H1 (cell line): ENCODE results near the gene EBF3. TPM values are rescaled to one million over a fixed set of nuclear protein-coding genes. Genes with fewer than 3 reads are reported as not detected.

Experiments used
- CTCF ChIA-PET: fragments of 300-600 bp; sonication (Branson Sonifier 250); formaldehyde crosslinking; loops from one replicate; lab custom pipeline; 2021; ENCODE audit not compliant: partially characterized antibody; lab: Charles Lee
- POLR2A ChIA-PET: fragments of 300-600 bp; sonication (Branson Sonifier 250); formaldehyde crosslinking; loops from one replicate; lab custom pipeline; 2021; ENCODE audit warnings: inconsistent platforms; ENCODE audit not compliant: partially characterized antibody; lab: Charles Lee
- DNase-seq, 2 experiments: peaks; one replicate each; pipeline versions ENCODE4 v3.0.0 to v3.0.0-alpha.2; 2010 to 2022; ENCODE audit warnings: low spot score in 2 of 2, low read depth in 1 of 2, mixed read lengths in 1 of 2
- FAIRE-seq: peaks from 2 replicates; lab custom pipeline; 2011; peaks lifted over from hg19 to GRCh38; lab: Jason Lieb, UNC
- H2AFZ ChIP-seq: 2 replicates; pipeline ENCODE4 v1.8.1; 2012; ENCODE audit warnings: low read length, inconsistent platforms
- H2AK5ac ChIP-seq: 2 replicates; pipeline ENCODE4 v1.6.1; 2013; ENCODE audit warnings: low read depth, low read length
- H2BK120ac ChIP-seq: replicated peaks from 2 replicates; pipeline ENCODE3; 2013; ENCODE audit warnings: low read depth, low read length, inconsistent platforms
- H2BK12ac ChIP-seq: 2 replicates; pipeline ENCODE4 v1.6.1; 2013; ENCODE audit warnings: low read depth, low read length
- H2BK15ac ChIP-seq: 2 replicates; pipeline ENCODE4 v1.6.1; 2013; ENCODE audit warnings: low read length
- H2BK20ac ChIP-seq: 2 replicates; pipeline ENCODE4 v1.6.1; 2013; ENCODE audit warnings: low read length
- H2BK5ac ChIP-seq: 2 replicates; pipeline ENCODE4 v1.6.1; 2013; ENCODE audit warnings: low read depth, low read length
- H3K14ac ChIP-seq: 2 replicates; pipeline ENCODE4 v1.6.1; 2013; ENCODE audit warnings: inconsistent platforms; ENCODE audit not compliant: insufficient read length
- H3K18ac ChIP-seq: 2 replicates; pipeline ENCODE4 v1.6.1; 2013; ENCODE audit warnings: low read length; ENCODE audit errors: extremely low read depth
- H3K23ac ChIP-seq: 2 replicates; pipeline ENCODE4 v1.6.1; 2013; ENCODE audit warnings: inconsistent platforms; ENCODE audit not compliant: insufficient read length
- H3K23me2 ChIP-seq: 2 replicates; pipeline ENCODE4 v1.6.1; 2013; ENCODE audit warnings: low read depth, low read length
- H3K27ac ChIP-seq: 2 replicates; pipeline ENCODE4 v1.6.1; 2011; ENCODE audit warnings: low read depth, low read length, inconsistent platforms
- H3K27me3 ChIP-seq, 4 experiments: replicated peaks in 1 of 4; 1 replicate in 1 of 4; 2 replicates in 3 of 4; pipeline versions ENCODE4 v1.6.1 to v1.8.1; 2011 to 2013; ENCODE audit warnings: low read length in 3 of 4, mild to moderate bottlenecking in 3 of 4, inconsistent platforms in 2 of 4, mixed read lengths in 2 of 4, moderate library complexity in 1 of 4; ENCODE audit not compliant: control insufficient read depth in 3 of 4, insufficient read depth in 3 of 4; ENCODE audit errors: extremely low read depth in 1 of 4
- H3K36me3 ChIP-seq, 4 experiments: 2 replicates each; pipeline versions ENCODE4 v1.6.1 to v1.8.1; 2011 to 2013; ENCODE audit warnings: mild to moderate bottlenecking in 4 of 4, low read length in 3 of 4, moderate library complexity in 2 of 4, control low read depth in 1 of 4, inconsistent platforms in 1 of 4; ENCODE audit not compliant: insufficient read depth in 4 of 4, control insufficient read depth in 2 of 4
- H3K4ac ChIP-seq: replicated peaks from 2 replicates; pipeline ENCODE3; 2013; ENCODE audit warnings: low read length, low read depth, mixed read lengths, inconsistent platforms; ENCODE audit not compliant: insufficient read length
- H3K4me1 ChIP-seq, 4 experiments: replicated peaks in 1 of 4; 1 replicate in 1 of 4; 2 replicates in 3 of 4; pipeline versions ENCODE4 v1.6.1 to v1.8.1; 2011 to 2013; ENCODE audit warnings: low read length in 3 of 4, inconsistent platforms in 2 of 4, mixed read lengths in 1 of 4; ENCODE audit not compliant: insufficient read depth in 4 of 4, control insufficient read depth in 3 of 4
- H3K4me2 ChIP-seq, 2 experiments: 2 replicates each; pipeline versions ENCODE4 v1.6.1 to v1.8.1; 2011 to 2013; ENCODE audit warnings: low read depth in 2 of 2, low read length in 2 of 2, control low read depth in 1 of 2, inconsistent platforms in 1 of 2, mild to moderate bottlenecking in 1 of 2; ENCODE audit not compliant: insufficient read depth in 1 of 2
- H3K4me3 ChIP-seq, 4 experiments: fragments of 200-600, 300-600 bp in 1 of 4; sonication (generic), shearing (Covaris generic), sonication (Bioruptor Twin) in 1 of 4; 2 replicates each; pipeline versions ENCODE4 v1.5.1 to v1.8.1; 2011 to 2016; ENCODE audit warnings: low read length in 4 of 4, low read depth in 3 of 4, control low read depth in 2 of 4, inconsistent platforms in 2 of 4, mild to moderate bottlenecking in 2 of 4, mixed read lengths in 1 of 4, moderate library complexity in 1 of 4; ENCODE audit not compliant: insufficient read depth in 2 of 4; ENCODE audit errors: extremely low read depth in 1 of 4
- H3K56ac ChIP-seq: replicated peaks from 2 replicates; pipeline ENCODE3; 2013; ENCODE audit warnings: low read depth, mild to moderate bottlenecking, mixed read lengths, low read length, inconsistent platforms; ENCODE audit not compliant: insufficient read length
- H3K79me1 ChIP-seq: 2 replicates; pipeline ENCODE4 v1.6.1; 2013; ENCODE audit warnings: low read depth, low read length, control low read depth
- H3K79me2 ChIP-seq, 2 experiments: 2 replicates each; pipeline versions ENCODE4 v1.6.1 to v1.8.1; 2012 to 2013; ENCODE audit warnings: low read length in 2 of 2, mild to moderate bottlenecking in 2 of 2, inconsistent platforms in 1 of 2; ENCODE audit not compliant: insufficient read depth in 2 of 2, control insufficient read depth in 1 of 2
- H3K9ac ChIP-seq, 4 experiments: replicated peaks in 1 of 4; 1 replicate in 1 of 4; 2 replicates in 3 of 4; pipeline versions ENCODE4 v1.6.1 to v1.8.1; 2011 to 2013; ENCODE audit warnings: low read depth in 3 of 4, low read length in 3 of 4, control low read depth in 2 of 4, mild to moderate bottlenecking in 2 of 4, moderate library complexity in 2 of 4, inconsistent platforms in 1 of 4; ENCODE audit errors: extremely low read depth in 1 of 4
- H3K9me3 ChIP-seq, 2 experiments: 2 replicates each; pipeline versions ENCODE4 v1.6.1 to v1.8.1; 2012 to 2013; ENCODE audit warnings: mild to moderate bottlenecking in 2 of 2, moderate library complexity in 2 of 2, control low read depth in 1 of 2, inconsistent platforms in 1 of 2, low read depth in 1 of 2, low read length in 1 of 2, mixed read lengths in 1 of 2; ENCODE audit not compliant: insufficient read depth in 2 of 2
- H4K20me1 ChIP-seq, 2 experiments: replicated peaks in 1 of 2; 2 replicates each; pipeline versions ENCODE3 to v1.8.1; 2011 to 2013; ENCODE audit warnings: inconsistent platforms in 2 of 2, low read length in 2 of 2, mild to moderate bottlenecking in 1 of 2; ENCODE audit not compliant: insufficient read depth in 2 of 2, control insufficient read depth in 1 of 2
- H4K5ac ChIP-seq: 2 replicates; pipeline ENCODE4 v1.6.1; 2013; ENCODE audit warnings: low read length, low read depth, mixed read lengths, inconsistent platforms; ENCODE audit not compliant: insufficient read length
- H4K8ac ChIP-seq: 2 replicates; pipeline ENCODE4 v1.8.0; 2013; ENCODE audit warnings: mild to moderate bottlenecking, moderate library complexity, low read length, inconsistent platforms; ENCODE audit not compliant: insufficient read depth; ENCODE audit errors: extremely low read depth
- H4K91ac ChIP-seq: replicated peaks from 2 replicates; pipeline ENCODE3; 2013; ENCODE audit warnings: low read length, mixed read lengths, inconsistent platforms; ENCODE audit not compliant: insufficient read length
- BACH1 ChIP-seq: IDR thresholded peaks from 2 replicates; pipeline ENCODE4 v1.6.1; 2012; ENCODE audit warnings: low read length, improper control_type of control experiment
- KDM4A ChIP-seq: IDR thresholded peaks from one replicate; pipeline ENCODE4 v1.7.1; 2012; ENCODE audit warnings: low read depth, mild to moderate bottlenecking, moderate library complexity, low read length, inconsistent platforms; ENCODE audit not compliant: severe bottlenecking
- NANOG ChIP-seq: IDR thresholded peaks from 2 replicates; pipeline ENCODE4 v1.6.1; 2011; ENCODE audit warnings: low read length, low read depth, mild to moderate bottlenecking, inconsistent platforms; ENCODE audit not compliant: insufficient read depth, poor library complexity, severe bottlenecking
- POLR2AphosphoS5 ChIP-seq: IDR thresholded peaks from 2 replicates; pipeline ENCODE4 v1.6.1; 2011; ENCODE audit warnings: low read depth, low read length
- RNF2 ChIP-seq: fragments of 200-900, 300-1000 bp; sonication (generic); IDR thresholded peaks from 2 replicates; pipeline ENCODE4 v1.7.1; 2016; ENCODE audit warnings: borderline replicate concordance, low read depth, mild to moderate bottlenecking, antibody characterized with exemption, low read length; ENCODE audit not compliant: poor library complexity, severe bottlenecking; ENCODE audit errors: missing control alignments
- SIX5 ChIP-seq: IDR thresholded peaks from 2 replicates; pipeline ENCODE4 v1.6.1; 2011; ENCODE audit warnings: mild to moderate bottlenecking, low read depth, low read length
- SP2 ChIP-seq: IDR thresholded peaks from 2 replicates; pipeline ENCODE4 v1.6.1; 2012; ENCODE audit warnings: mild to moderate bottlenecking, low read length, inconsistent platforms
- TBP ChIP-seq: IDR thresholded peaks from 2 replicates; pipeline ENCODE4 v1.6.1; 2011; ENCODE audit warnings: low read depth, low read length, improper control_type of control experiment
- TEAD4 ChIP-seq: IDR thresholded peaks from 2 replicates; pipeline ENCODE4 v1.6.1; 2012; ENCODE audit warnings: low read depth, low read length, inconsistent platforms, mixed read lengths
- WGBS, 2 experiments: shearing (Covaris generic) in 1 of 2; methylation state at CpG; one replicate each; pipeline versions ENCODE4 v1.1.6 to v1.1.7; 2013 to 2015; ENCODE audit warnings: low lambda C conversion rate in 2 of 2, mixed read lengths in 2 of 2, inconsistent platforms in 1 of 2, low coverage in 1 of 2, missing lambda C conversion rate in 1 of 2; ENCODE audit not compliant: insufficient replicate concordance in 2 of 2, insufficient coverage in 1 of 2, insufficient read length in 1 of 2; ENCODE audit errors: extremely low coverage in 1 of 2, missing lambda C conversion rate in 1 of 2; 5-methylcytosine and 5-hydroxymethylcytosine counted together
- polyA plus RNA-seq, 7 experiments: library from polyadenylated mRNA; depleted of rRNA in 3 of 7; stranded (reverse) in 5 of 7; unstranded in 2 of 7; fragments of >200 nt in 5 of 7; fragments of 200-250 nt in 2 of 7; gene quantifications; 1 replicate in 5 of 7; 2 replicates in 1 of 7; 4 replicates in 1 of 7; pipeline versions ENCODE4 v1.2.1 to v1.2.3, GENCODE V29; 2011 to 2013; ENCODE audit warnings: missing spikeins in 2 of 7, mixed read lengths in 2 of 7
- total RNA-seq: library from RNA; stranded (reverse); fragmentation: NEBNext Ultra II Directional; extraction: Animal tissue kit (Norgen Biotek cat#: 25700); gene quantifications from 2 replicates; pipeline ENCODE4 v1.2.1, GENCODE V29; 2021
- TF ChIP-seq, protein P1 (sequence below): IDR thresholded peaks from 2 replicates; pipeline ENCODE4 v1.6.1; 2012; ENCODE audit warnings: low read length, inconsistent platforms
- TF ChIP-seq, protein P2 (sequence below): IDR thresholded peaks from 2 replicates; pipeline ENCODE4 v1.6.1; 2012; ENCODE audit warnings: inconsistent platforms

EBF3 gene
- total and polyA plus RNA-seq, 2 of the 8 experiments (the other 6 are each of a cell fraction or from before 2014, with no cell fraction given): 0.08 to 0.26 TPM

DNA sequence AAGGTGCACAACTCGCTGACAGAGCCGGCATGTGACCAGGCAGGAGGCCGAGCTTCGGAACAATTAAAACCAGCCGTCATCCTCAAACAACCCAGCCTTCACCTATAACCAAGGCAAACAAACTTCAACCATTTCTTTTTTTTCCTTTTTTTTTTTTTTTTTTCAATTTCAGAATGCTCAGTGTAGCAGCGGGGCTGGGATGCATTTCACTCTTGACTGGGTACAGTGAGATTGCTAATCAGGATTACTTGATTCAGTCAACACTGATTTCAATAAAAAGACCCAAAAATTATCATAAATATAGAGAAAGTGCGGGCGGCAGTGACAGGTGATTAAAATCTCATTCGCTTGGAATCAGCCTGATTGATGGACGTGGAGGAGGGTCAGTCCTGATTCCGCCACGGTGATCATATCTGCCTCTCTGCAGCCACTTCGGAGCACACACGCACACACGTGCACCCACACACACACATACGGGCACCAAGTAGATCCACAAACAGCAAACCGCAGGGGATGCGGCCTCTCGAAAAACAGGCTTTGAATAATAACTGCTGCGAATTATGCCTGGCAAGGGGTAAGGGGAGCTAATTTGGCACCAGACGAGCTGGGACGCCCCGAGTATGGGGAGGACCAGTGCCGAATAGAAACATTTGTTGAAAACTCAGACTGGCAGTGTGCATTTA lies 31.2 kb downstream of the EBF3 start:
- FAIRE-seq (no peak), DNase-seq (no peak)
- H3K18ac ChIP-seq: no peak overlapping the region
- no peaks in the 10 kb centered on the region for H3K9me3 ChIP-seq
- no peak overlapping the region for H2BK12ac ChIP-seq
- no peaks in the 10 kb centered on the region for H3K23me2 ChIP-seq
- H3K4ac ChIP-seq: no peak overlapping the region
- H3K23ac ChIP-seq: no peak overlapping the region
- no peak overlapping the region for H3K56ac ChIP-seq
- H2BK120ac ChIP-seq: no peak overlapping the region
- H3K27me3 ChIP-seq: no peaks in the 10 kb centered on the region
- H2BK5ac ChIP-seq: no peak overlapping the region
- no peak overlapping the region for H4K5ac ChIP-seq
- H3K36me3 ChIP-seq: no peaks in the 10 kb centered on the region
- no peak overlapping the region for H3K27ac ChIP-seq
- ChIA-PET POLR2A (no interaction called here), CTCF (interaction anchor here (0.6 to 3.0 kb wide), 8 partner anchors 12 to 314 kb away, joined by 3 to 11 read pairs (median 5); no protein-coding TSS in a partner anchor)
- H2AFZ ChIP-seq: no peak overlapping the region
- no peak overlapping the region for H3K4me3 ChIP-seq
- no peaks in the 10 kb centered on the region for H4K20me1 ChIP-seq
- peaks cover 0 to 4% (median 0%) of the 10 kb centered on the region in 4 experiments; a peak in 1 of 7 replicates for H3K4me1 ChIP-seq
- WGBS, 2 experiments: 87% methylated on average over 24 of the region's 24 CpGs; no CpG with 5 or more reads in 1 of the 2 experiments
- no peak overlapping the region for H2BK15ac ChIP-seq
- H4K8ac ChIP-seq: no peak overlapping the region
- no peak overlapping the region for H3K4me2 ChIP-seq
- H3K9ac ChIP-seq: no peak overlapping the region
- no peaks in the 10 kb centered on the region for H3K79me1 ChIP-seq
- TF ChIP-seq KDM4A (no peak), SP2 (no peak), TBP (no peak), RNF2 (no peak), NANOG (no peak), POLR2AphosphoS5 (no peak), TEAD4 (no peak), BACH1 (no peak), SIX5 (no peak)
- TF ChIP-seq, protein P1, sequence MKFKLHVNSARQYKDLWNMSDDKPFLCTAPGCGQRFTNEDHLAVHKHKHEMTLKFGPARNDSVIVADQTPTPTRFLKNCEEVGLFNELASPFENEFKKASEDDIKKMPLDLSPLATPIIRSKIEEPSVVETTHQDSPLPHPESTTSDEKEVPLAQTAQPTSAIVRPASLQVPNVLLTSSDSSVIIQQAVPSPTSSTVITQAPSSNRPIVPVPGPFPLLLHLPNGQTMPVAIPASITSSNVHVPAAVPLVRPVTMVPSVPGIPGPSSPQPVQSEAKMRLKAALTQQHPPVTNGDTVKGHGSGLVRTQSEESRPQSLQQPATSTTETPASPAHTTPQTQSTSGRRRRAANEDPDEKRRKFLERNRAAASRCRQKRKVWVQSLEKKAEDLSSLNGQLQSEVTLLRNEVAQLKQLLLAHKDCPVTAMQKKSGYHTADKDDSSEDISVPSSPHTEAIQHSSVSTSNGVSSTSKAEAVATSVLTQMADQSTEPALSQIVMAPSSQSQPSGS: no peak
- TF ChIP-seq, protein P2, sequence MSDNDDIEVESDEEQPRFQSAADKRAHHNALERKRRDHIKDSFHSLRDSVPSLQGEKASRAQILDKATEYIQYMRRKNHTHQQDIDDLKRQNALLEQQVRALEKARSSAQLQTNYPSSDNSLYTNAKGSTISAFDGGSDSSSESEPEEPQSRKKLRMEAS: no peak
- TF ChIP-seq, all 59 proteins: peak for 0
- Histone ChIP-seq H2BK20ac (no peak overlapping the region), H4K91ac (no peak overlapping the region), H3K14ac (no peak overlapping the region), H2AK5ac (no peak overlapping the region), H3K79me2 (no peaks in the 10 kb centered on the region)
